AG09319 (cell line): ENCODE data around the gene SLAIN2.

ENCODE experiments used
- DNase-seq: peaks from one replicate; pipeline ENCODE4 v3.0.0-alpha.2; 2010; ENCODE audit warnings: low read depth; ENCODE audit errors: extremely low read depth
- TF ChIP-seq, protein P1 (sequence below): IDR thresholded peaks from 2 replicates; pipeline ENCODE4 v1.5.1; 2011; ENCODE audit warnings: low read depth, mild to moderate bottlenecking, inconsistent platforms, low read length, moderate library complexity

Gene SLAIN2

DNA sequence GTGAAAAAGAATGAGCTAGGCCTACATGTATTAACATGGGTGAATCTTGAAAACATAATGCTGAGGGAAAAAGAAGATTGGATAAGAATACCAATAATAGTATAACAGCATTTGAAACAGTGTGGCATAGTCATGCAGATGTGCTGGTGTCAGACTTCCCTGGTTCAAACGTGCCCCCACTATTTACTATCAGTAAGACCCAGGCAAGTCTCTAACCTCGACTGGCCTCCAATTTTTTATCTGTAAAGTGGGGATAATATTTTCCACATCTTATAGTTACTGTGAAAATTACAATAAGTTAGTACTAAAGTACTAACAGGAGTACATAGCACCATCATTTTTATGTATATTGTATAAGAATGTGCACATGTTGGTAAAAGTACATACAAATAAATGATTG, 17.0 kb upstream of the SLAIN2 start:
- TF ChIP-seq, protein P1, sequence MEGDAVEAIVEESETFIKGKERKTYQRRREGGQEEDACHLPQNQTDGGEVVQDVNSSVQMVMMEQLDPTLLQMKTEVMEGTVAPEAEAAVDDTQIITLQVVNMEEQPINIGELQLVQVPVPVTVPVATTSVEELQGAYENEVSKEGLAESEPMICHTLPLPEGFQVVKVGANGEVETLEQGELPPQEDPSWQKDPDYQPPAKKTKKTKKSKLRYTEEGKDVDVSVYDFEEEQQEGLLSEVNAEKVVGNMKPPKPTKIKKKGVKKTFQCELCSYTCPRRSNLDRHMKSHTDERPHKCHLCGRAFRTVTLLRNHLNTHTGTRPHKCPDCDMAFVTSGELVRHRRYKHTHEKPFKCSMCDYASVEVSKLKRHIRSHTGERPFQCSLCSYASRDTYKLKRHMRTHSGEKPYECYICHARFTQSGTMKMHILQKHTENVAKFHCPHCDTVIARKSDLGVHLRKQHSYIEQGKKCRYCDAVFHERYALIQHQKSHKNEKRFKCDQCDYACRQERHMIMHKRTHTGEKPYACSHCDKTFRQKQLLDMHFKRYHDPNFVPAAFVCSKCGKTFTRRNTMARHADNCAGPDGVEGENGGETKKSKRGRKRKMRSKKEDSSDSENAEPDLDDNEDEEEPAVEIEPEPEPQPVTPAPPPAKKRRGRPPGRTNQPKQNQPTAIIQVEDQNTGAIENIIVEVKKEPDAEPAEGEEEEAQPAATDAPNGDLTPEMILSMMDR: no peak
- DNase-seq: no peak

GRCh38 chr4:48329193-48329592, 12.1 kb upstream of the SLAIN2 start:
- TF ChIP-seq, protein P1: no peak
- DNase-seq: no peak

- TF ChIP-seq, protein P1: no peak
- DNase-seq: peak; percentile 58
These were observed 11.4 kb upstream of the SLAIN2 start for GRCh38 chr4:48329976-48330375.

- TF ChIP-seq, protein P1: no peak
- DNase-seq: no peak
These were observed 9.6 kb upstream of the SLAIN2 start for GRCh38 chr4:48331577-48332330.

DNA sequence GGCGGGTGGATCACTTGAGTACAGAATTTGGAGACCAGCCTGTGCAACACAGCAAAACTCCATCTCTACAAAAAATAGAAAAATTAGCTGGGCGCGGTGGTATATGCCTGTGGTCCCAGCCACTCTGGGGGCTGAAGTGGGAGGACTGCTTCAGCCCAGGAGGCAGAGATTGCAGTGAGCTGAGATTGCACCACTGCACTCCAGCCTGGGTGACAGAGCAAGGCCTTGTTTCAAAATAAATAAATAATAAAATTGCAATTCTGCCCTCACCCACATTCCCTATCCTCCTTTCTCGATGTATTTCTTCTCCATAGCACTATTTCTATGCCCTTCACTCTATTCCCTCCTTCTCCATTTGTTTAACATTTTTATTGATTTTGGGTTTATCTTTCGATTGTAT, 8.7 kb upstream of the SLAIN2 start:
- TF ChIP-seq, protein P1: no peak
- no peak for DNase-seq

DNA sequence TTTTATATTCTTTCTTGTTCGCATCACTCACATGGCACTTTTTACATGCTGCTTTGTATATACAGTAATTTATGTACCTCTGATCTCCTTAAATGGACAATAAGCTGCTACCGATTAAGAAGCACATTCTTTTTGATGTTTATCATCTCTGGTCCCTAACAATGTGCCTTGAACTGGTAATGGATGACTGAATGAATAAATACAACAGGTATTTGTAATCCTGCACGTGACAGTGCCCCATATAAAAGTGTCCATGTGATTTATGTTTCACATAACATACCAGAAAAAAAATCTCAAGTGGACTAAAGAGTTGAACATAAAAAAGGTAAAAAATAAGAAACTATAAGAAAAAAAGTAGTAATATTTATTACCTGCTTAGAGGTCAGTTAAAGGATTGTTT, 7.7 kb upstream of the SLAIN2 start:
- DNase-seq: no peak
- TF ChIP-seq, protein P1: no peak

DNA sequence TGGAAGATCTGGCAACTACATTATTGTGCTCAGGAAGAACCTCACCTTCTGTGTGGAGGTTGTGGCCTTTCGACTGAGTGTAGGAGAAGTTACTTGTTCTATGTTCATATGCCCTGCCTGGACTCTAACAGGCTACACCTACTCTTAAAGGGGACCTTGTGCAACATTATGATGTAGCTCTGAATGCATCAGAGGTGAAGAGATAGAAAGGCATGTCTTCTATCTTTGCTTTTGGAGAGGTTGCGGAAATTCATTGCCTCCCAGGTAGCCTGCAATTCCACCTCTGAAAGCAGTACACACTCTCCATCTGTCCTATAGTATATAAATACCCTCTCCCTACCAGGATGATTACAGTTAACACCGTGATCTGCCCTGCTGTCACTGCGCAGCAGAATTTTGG, 7.1 kb upstream of the SLAIN2 start:
- TF ChIP-seq, protein P1: no peak
- no peak for DNase-seq
